HepG2 (cell line): ENCODE results near the gene TMEM184B. TPM values are rescaled to one million over a fixed set of nuclear protein-coding genes. Genes with fewer than 3 reads are reported as not detected.

Source experiments
- ATAC-seq: fragments of 200-7000 bp; cut with Tn5 transposase; 3 replicates; pipeline ENCODE4 v1.9.1; 2020; ENCODE audit warnings: mild to moderate bottlenecking, moderate library complexity
- BruUV-seq: library from RNA; stranded (reverse); fragments of 400-500 nt; replicated peaks from 2 replicates; lab custom pipeline; 2021; lab: Mats Ljungman, UMichigan
- CTCF ChIA-PET: fragments of 300-600 bp; formaldehyde crosslinking; extraction: SDS; loops from one replicate; lab custom pipeline; 2021; ENCODE audit warnings: low total read pairs, inconsistent platforms, low intra/inter-chr PET ratio; lab: Yijun Ruan, JAX
- POLR2A ChIA-PET: fragments of 350-600 bp; sonication (Branson Sonifier 250); formaldehyde crosslinking; loops from one replicate; lab custom pipeline; 2020; ENCODE audit warnings: antibody characterized with exemption, inconsistent platforms; lab: Yijun Ruan, JAX
- DNase-seq: peaks from one replicate; pipeline ENCODE4 v3.0.0-alpha.2; 2015; ENCODE audit warnings: low spot score
- FAIRE-seq: peaks from 3 replicates; lab custom pipeline; 2011; peaks lifted over from hg19 to GRCh38; lab: Jason Lieb, UNC
- H2AFZ ChIP-seq: one replicate; pipeline ENCODE4 v1.6.1; 2011; ENCODE audit warnings: low read length, inconsistent platforms
- H3K27ac ChIP-seq: fragments of 300-600 bp; 3 replicates; pipeline ENCODE4 v1.8.0; 2011; ENCODE audit warnings: mixed run types, mild to moderate bottlenecking, mixed read lengths, low read length, inconsistent platforms; ENCODE audit not compliant: insufficient read depth; ENCODE audit errors: extremely low read length
- H3K27me3 ChIP-seq, 2 experiments: fragments of 200-600 bp in 1 of 2; 2 replicates in 1 of 2; 3 replicates in 1 of 2; pipeline versions ENCODE4 v1.6.0 to v1.8.0; 2011; ENCODE audit warnings: low read length in 2 of 2, mild to moderate bottlenecking in 2 of 2, moderate library complexity in 2 of 2, inconsistent platforms in 1 of 2; ENCODE audit not compliant: insufficient read depth in 2 of 2, control insufficient read depth in 1 of 2
- H3K36me3 ChIP-seq, 2 experiments: fragments of 200-600 bp in 1 of 2; replicated peaks in 1 of 2; 2 replicates in 1 of 2; 3 replicates in 1 of 2; pipeline versions ENCODE4 v1.5.1 to v1.8.0; 2011; ENCODE audit warnings: low read length in 2 of 2, inconsistent platforms in 1 of 2; ENCODE audit not compliant: insufficient read depth in 2 of 2, control insufficient read depth in 1 of 2
- H3K4me1 ChIP-seq: 2 replicates; pipeline ENCODE4 v1.5.1; 2012; ENCODE audit warnings: low read length, inconsistent platforms; ENCODE audit not compliant: insufficient read depth
- H3K4me2 ChIP-seq: 2 replicates; pipeline ENCODE4 v1.6.0; 2011; ENCODE audit warnings: low read depth, low read length, inconsistent platforms
- H3K4me3 ChIP-seq, 3 experiments: fragments of 200-600 bp in 1 of 3; sonication (generic), shearing (Covaris generic) in 1 of 3; replicated peaks in 1 of 3; 2 replicates each; pipeline ENCODE4 v1.5.1; 2011 to 2016; ENCODE audit warnings: low read length in 3 of 3, inconsistent platforms in 2 of 3, low read depth in 2 of 3, mild to moderate bottlenecking in 2 of 3, control low read depth in 1 of 3, mixed read lengths in 1 of 3; ENCODE audit not compliant: insufficient read depth in 1 of 3
- H3K79me2 ChIP-seq: one replicate; pipeline ENCODE4 v1.6.1; 2011; ENCODE audit warnings: low read length, inconsistent platforms; ENCODE audit not compliant: insufficient read depth
- H3K9ac ChIP-seq: 2 replicates; pipeline ENCODE4 v1.6.0; 2011; ENCODE audit warnings: mild to moderate bottlenecking, low read depth, low read length, inconsistent platforms; ENCODE audit not compliant: insufficient read depth
- H3K9me3 ChIP-seq: 2 replicates; pipeline ENCODE4 v1.5.1; 2012; ENCODE audit warnings: mild to moderate bottlenecking, low read length
- H4K20me1 ChIP-seq: 2 replicates; pipeline ENCODE4 v1.6.0; 2011; ENCODE audit warnings: inconsistent platforms, mild to moderate bottlenecking, low read length, moderate library complexity; ENCODE audit not compliant: insufficient read depth
- DNMT3B ChIP-seq: conservative IDR thresholded peaks from 2 replicates; pipeline ENCODE4 v1.6.1; 2016; ENCODE audit warnings: missing biosample characterization, control low read depth
- KMT2A ChIP-seq: sonication (generic); formaldehyde crosslinking; IDR thresholded peaks from 2 replicates; pipeline ENCODE4 v1.4.0; 2020; ENCODE audit warnings: missing genetic modification reagents
- PTBP1 ChIP-seq: fragments of 200-400 bp; formaldehyde crosslinking; IDR thresholded peaks from 2 replicates; pipeline ENCODE4 v1.6.1; 2018; ENCODE audit warnings: low read length, low read depth; ENCODE audit not compliant: poor library complexity, severe bottlenecking
- RARG ChIP-seq: sonication (generic); formaldehyde crosslinking; IDR thresholded peaks from 2 replicates; pipeline ENCODE4 v1.4.0; 2020; ENCODE audit warnings: low read depth, mild to moderate bottlenecking, missing genetic modification reagents
- ZNF124 ChIP-seq: sonication (generic); formaldehyde crosslinking; IDR thresholded peaks from 2 replicates; pipeline ENCODE4 v1.4.0; 2020; ENCODE audit warnings: missing genetic modification reagents
- ZNF75D ChIP-seq: sonication (generic); formaldehyde crosslinking; IDR thresholded peaks from 2 replicates; pipeline ENCODE4 v1.8.1; 2023; ENCODE audit warnings: missing genetic modification reagents, mild to moderate bottlenecking, borderline replicate concordance
- ZSCAN9 ChIP-seq: IDR thresholded peaks from 2 replicates; pipeline ENCODE4 v1.6.1; 2016; ENCODE audit warnings: borderline replicate concordance
- WGBS: methylation state at CpG from one replicate; pipeline ENCODE4 v1.1.6; 2017; ENCODE audit warnings: low lambda C conversion rate; 5-methylcytosine and 5-hydroxymethylcytosine counted together
- in situ Hi-C: cut with HindIII; loops from 2 replicates; pipeline ENCODE4 v1.10.0; 2017; ENCODE audit warnings: low pct_unique_long_range_greater_than_20kb; ENCODE audit not compliant: extremely low pct_ligation_motif_present
- intact Hi-C: fragments of 100-400 bp; cut with micrococcal nuclease; formaldehyde crosslinking; loops from one replicate; pipeline ENCODE4 v1.10.0; 2022; ENCODE audit not compliant: unreplicated experiment
- polyA plus RNA-seq, 8 experiments: library from polyadenylated mRNA; depleted of rRNA in 3 of 8; stranded (reverse) in 7 of 8; unstranded in 1 of 8; fragments of >200 nt; fragmentation: Illumina TruSeq in 4 of 8; extraction: Trizol in 4 of 8; gene quantifications; 2 replicates each; pipeline versions ENCODE4 v1.2.1 to v1.2.3, GENCODE V29; 2011 to 2016; ENCODE audit warnings: low read depth in 4 of 8, missing spikeins in 1 of 8, mixed read lengths in 1 of 8; ENCODE audit not compliant: insufficient read depth in 1 of 8
- total RNA-seq, 5 experiments: library from RNA; depleted of rRNA; stranded (reverse); fragments of >200 nt; fragmentation: Illumina TruSeq; extraction: Trizol; gene quantifications; 2 replicates each; pipeline ENCODE4 v1.2.3, GENCODE V29; 2016; ENCODE audit warnings: low read depth in 1 of 5
- TF ChIP-seq, protein P1 (sequence below): sonication (generic); formaldehyde crosslinking; IDR thresholded peaks from 2 replicates; pipeline ENCODE4 v1.4.0; 2020; ENCODE audit warnings: missing genetic modification reagents

The TMEM184B gene
- total and polyA plus RNA-seq, 2 of the 13 experiments (the other 11 are each of a cell fraction or from before 2014, with no cell fraction given), result 15.9 to 16.0 TPM

DNA sequence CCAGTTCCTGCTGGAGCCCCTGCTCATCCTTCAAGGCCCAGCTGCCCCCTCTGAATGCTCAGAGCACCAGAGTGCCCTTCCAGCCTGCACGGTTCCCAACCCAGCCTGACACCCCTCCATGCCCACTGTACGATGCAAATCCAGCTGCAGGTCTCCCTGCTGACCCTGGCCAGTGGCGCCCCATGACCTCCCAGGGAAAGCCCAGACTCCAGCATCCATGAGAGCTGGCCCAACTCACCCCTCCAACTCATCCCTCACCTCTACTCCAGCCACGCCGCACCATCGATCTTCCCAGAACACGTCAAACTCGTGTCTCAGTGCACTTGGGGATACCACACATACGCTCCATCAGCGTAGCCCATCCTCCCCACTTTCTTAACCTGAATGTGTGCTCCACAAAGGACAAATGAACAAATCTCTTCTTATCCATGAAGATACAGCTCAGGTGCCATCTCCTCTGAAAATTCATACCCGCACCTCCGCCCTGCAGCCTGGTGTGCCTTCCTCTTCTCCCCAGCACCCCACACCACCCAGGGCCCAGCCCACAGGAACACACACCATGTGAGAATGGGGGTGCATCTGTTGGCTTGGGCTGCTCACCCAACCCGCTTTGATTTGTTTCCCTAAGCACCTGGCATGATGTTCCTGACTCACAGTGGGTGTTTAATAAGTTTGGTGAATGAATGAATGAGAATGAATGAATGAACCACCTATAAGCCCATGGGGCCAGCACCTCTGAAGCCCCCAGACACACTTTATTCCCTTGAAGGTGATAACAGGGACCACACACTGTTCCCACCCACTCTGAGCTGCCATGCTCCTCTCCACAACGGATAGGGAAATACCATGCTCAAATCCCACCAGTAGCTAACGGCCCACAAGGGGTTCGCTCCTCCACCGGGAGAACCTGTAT lies 97.3 kb downstream of the TMEM184B start (continued):
- no peak for TF ChIP-seq RARG (CRISPR knock-in tag)
- TF ChIP-seq PTBP1, result no peak
- no peak for TF ChIP-seq ZSCAN9
- TF ChIP-seq DNMT3B (CRISPR knock-in tag), result no peak
- no peak for TF ChIP-seq ZNF124 (CRISPR knock-in tag)
- TF ChIP-seq, protein P1, sequence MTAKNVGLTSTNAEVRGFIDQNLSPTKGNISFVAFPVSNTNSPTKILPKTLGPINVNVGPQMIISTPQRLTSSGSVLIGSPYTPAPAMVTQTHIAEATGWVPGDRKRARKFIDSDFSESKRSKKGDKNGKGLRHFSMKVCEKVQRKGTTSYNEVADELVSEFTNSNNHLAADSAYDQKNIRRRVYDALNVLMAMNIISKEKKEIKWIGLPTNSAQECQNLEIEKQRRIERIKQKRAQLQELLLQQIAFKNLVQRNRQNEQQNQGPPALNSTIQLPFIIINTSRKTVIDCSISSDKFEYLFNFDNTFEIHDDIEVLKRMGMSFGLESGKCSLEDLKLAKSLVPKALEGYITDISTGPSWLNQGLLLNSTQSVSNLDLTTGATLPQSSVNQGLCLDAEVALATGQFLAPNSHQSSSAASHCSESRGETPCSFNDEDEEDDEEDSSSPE (CRISPR knock-in tag), result no peak

DNA sequence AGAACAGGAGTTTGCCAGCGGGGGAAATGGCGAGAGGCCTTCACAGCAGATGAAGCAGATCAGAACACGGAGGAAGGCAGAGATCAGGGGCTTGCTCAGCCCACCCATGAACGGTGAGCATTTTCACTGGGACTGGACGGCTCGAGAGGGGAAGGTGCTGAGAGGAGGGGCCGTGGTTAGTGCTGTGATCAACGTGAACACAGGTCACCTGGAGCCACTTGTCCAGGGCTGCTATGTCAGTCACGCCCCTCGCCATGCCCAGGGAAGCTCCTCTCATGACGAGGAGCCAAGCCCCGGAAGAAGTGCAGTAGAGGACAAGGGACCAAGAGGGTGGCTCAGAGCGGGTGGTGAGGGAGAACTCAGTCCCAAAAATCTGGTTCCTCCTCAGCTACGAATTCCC lies 98.2 kb downstream of the TMEM184B start:
- Histone ChIP-seq H3K4me2 (no peak overlapping the region), H3K4me3 (no peak overlapping the region), H3K27ac (no peak overlapping the region), H4K20me1 (no peaks in the 10 kb centered on the region), H3K36me3 (no peaks in the 10 kb centered on the region), H3K27me3 (no peaks in the 10 kb centered on the region), H3K9me3 (no peaks in the 10 kb centered on the region), H3K9ac (no peak overlapping the region), H2AFZ (no peak overlapping the region), H3K79me2 (no peaks in the 10 kb centered on the region), H3K4me1 (peaks cover 56% of the 10 kb centered on the region)
- in situ Hi-C loops (no loop called here), intact Hi-C loops (no loop called here)
- FAIRE-seq, result no peak
- TF ChIP-seq ZNF75D (CRISPR knock-in tag) (no peak), KMT2A (no peak)
- POLR2A ChIA-PET, result interaction anchor here (0.7 kb wide), 1 partner anchor 20 kb away, joined by 5 read pairs; no protein-coding TSS in a partner anchor
- no peak for DNase-seq
- CTCF ChIA-PET, result no interaction called here
- no TSS peak for BruUV-seq
- ATAC-seq, result no peak
- 85% methylated on average over 11 of the region's 14 CpGs for WGBS
